ENCODE data around the gene TMEM143. TPM values are rescaled to one million over a fixed set of nuclear protein-coding genes. Genes with fewer than 3 reads are reported as not detected.
A peak's percentile ranks its signal among the peaks of the same experiment; 100 is the strongest.
"Not testable (repeated sequence)": the region's sequence is repeated elsewhere in the genome, so short reads cannot be mapped to it uniquely, and the experiment has no call there.

The TMEM143 gene
- total RNA-seq, 2 experiments from 2014 or later, result 15.5 to 16.6 TPM

GRCh38 chr19:48373567-48373966 lies 9.8 kb upstream of the TMEM143 start:
- Mint-ChIP-seq H3K4me3 (no peak overlapping the region), H3K9me3 (no peaks in the 10 kb centered on the region), H3K27me3 (no peaks in the 10 kb centered on the region), H3K27ac (no peak overlapping the region), H3K36me3 (no peaks in the 10 kb centered on the region), H3K4me1 (no peaks in the 10 kb centered on the region)
- DNase-seq, result no peak

GRCh38 chr19:48372904-48373303 lies 9.2 kb upstream of the TMEM143 start:
- DNase-seq, result no peak
- Mint-ChIP-seq H3K36me3 (no peaks in the 10 kb centered on the region), H3K4me1 (no peaks in the 10 kb centered on the region), H3K4me3 (no peak overlapping the region), H3K9me3 (no peaks in the 10 kb centered on the region), H3K27ac (no peak overlapping the region), H3K27me3 (no peaks in the 10 kb centered on the region)

GRCh38 chr19:48371771-48372170 lies 8.0 kb upstream of the TMEM143 start:
- DNase-seq, H3K4me3 Mint-ChIP-seq, H3K4me1 Mint-ChIP-seq, H3K9me3 Mint-ChIP-seq, H3K27me3 Mint-ChIP-seq, H3K36me3 Mint-ChIP-seq, H3K27ac Mint-ChIP-seq: not testable (repeated sequence)

- H3K9me3 Mint-ChIP-seq, result no peaks in the 10 kb centered on the region
- no peaks in the 10 kb centered on the region for H3K36me3 Mint-ChIP-seq
- H3K4me3 Mint-ChIP-seq, result no peak overlapping the region
- no peaks in the 10 kb centered on the region for H3K27me3 Mint-ChIP-seq
- DNase-seq, result no peak
- no peaks in the 10 kb centered on the region for H3K4me1 Mint-ChIP-seq
- no peak overlapping the region for H3K27ac Mint-ChIP-seq
Measured at GRCh38 chr19:48371367-48371766, 7.6 kb upstream of the TMEM143 start.

- H3K4me1 Mint-ChIP-seq, result no peaks in the 10 kb centered on the region
- H3K9me3 Mint-ChIP-seq, result no peaks in the 10 kb centered on the region
- no peaks in the 10 kb centered on the region for H3K27me3 Mint-ChIP-seq
- H3K27ac Mint-ChIP-seq, result no peak overlapping the region
- no peak overlapping the region for H3K4me3 Mint-ChIP-seq
- H3K36me3 Mint-ChIP-seq, result no peaks in the 10 kb centered on the region
- no peak for DNase-seq
Measured at GRCh38 chr19:48370955-48371354, 7.2 kb upstream of the TMEM143 start.

- no peak overlapping the region for H3K4me3 Mint-ChIP-seq
- H3K4me1 Mint-ChIP-seq, result peaks cover 6% of the 10 kb centered on the region
- no peaks in the 10 kb centered on the region for H3K9me3 Mint-ChIP-seq
- DNase-seq, result no peak
- H3K36me3 Mint-ChIP-seq, result peaks cover under 1% of the 10 kb centered on the region
- peaks cover under 1% of the 10 kb centered on the region for H3K27me3 Mint-ChIP-seq
- H3K27ac Mint-ChIP-seq, result no peak overlapping the region
Measured at GRCh38 chr19:48368936-48369335, 5.2 kb upstream of the TMEM143 start.

GRCh38 chr19:48367855-48368254 lies 4.1 kb upstream of the TMEM143 start:
- Mint-ChIP-seq H3K4me3 (no peak overlapping the region), H3K27me3 (peaks cover 4% of the 10 kb centered on the region), H3K36me3 (peaks cover 2% of the 10 kb centered on the region), H3K9me3 (no peaks in the 10 kb centered on the region), H3K27ac (no peak overlapping the region), H3K4me1 (peaks cover 10% of the 10 kb centered on the region)
- no peak for DNase-seq

- Mint-ChIP-seq H3K4me1 (peaks cover 14% of the 10 kb centered on the region), H3K36me3 (peaks cover 5% of the 10 kb centered on the region), H3K27me3 (peaks cover 4% of the 10 kb centered on the region), H3K4me3 (no peak overlapping the region), H3K27ac (no peak overlapping the region), H3K9me3 (no peaks in the 10 kb centered on the region)
- no peak for DNase-seq
Measured at GRCh38 chr19:48365602-48366001, 1.9 kb upstream of the TMEM143 start.

GRCh38 chr19:48364598-48365348 lies 1.0 kb upstream of the TMEM143 start:
- Mint-ChIP-seq H3K4me3 (peak overlapping the region; percentile 74), H3K36me3 (peaks cover 5% of the 10 kb centered on the region), H3K4me1 (peaks cover 14% of the 10 kb centered on the region), H3K9me3 (no peaks in the 10 kb centered on the region), H3K27ac (peak overlapping the region; percentile 93), H3K27me3 (peaks cover 4% of the 10 kb centered on the region)
- DNase-seq, result no peak

GRCh38 chr19:48363500-48363809 lies 285 bp downstream of the TMEM143 start:
- peak overlapping the region; percentile 93 for H3K27ac Mint-ChIP-seq
- H3K36me3 Mint-ChIP-seq, result peaks cover 7% of the 10 kb centered on the region
- DNase-seq, result no peak
- H3K27me3 Mint-ChIP-seq, result peaks cover 4% of the 10 kb centered on the region
- peaks cover 14% of the 10 kb centered on the region for H3K4me1 Mint-ChIP-seq
- H3K4me3 Mint-ChIP-seq, result peak overlapping the region; percentile 86
- H3K9me3 Mint-ChIP-seq, result no peaks in the 10 kb centered on the region

GRCh38 chr19:48362716-48363499 lies 832 bp downstream of the TMEM143 start:
- H3K27ac Mint-ChIP-seq, result peak overlapping the region; percentile 93
- peak; percentile 91 for DNase-seq
- peaks cover 14% of the 10 kb centered on the region for H3K4me1 Mint-ChIP-seq
- no peaks in the 10 kb centered on the region for H3K9me3 Mint-ChIP-seq
- H3K36me3 Mint-ChIP-seq, result peaks cover 7% of the 10 kb centered on the region
- H3K4me3 Mint-ChIP-seq, result peak overlapping the region; percentile 86
- H3K27me3 Mint-ChIP-seq, result peaks cover 4% of the 10 kb centered on the region

GRCh38 chr19:48361912-48362311 lies 1.8 kb downstream of the TMEM143 start:
- Mint-ChIP-seq H3K4me1 (peaks cover 15% of the 10 kb centered on the region), H3K4me3 (no peak overlapping the region), H3K27ac (no peak overlapping the region), H3K36me3 (peaks cover 7% of the 10 kb centered on the region), H3K9me3 (no peaks in the 10 kb centered on the region), H3K27me3 (peaks cover 4% of the 10 kb centered on the region)
- DNase-seq, result no peak

GRCh38 chr19:48359123-48359522 lies 4.6 kb downstream of the TMEM143 start:
- Mint-ChIP-seq H3K4me3 (no peak overlapping the region), H3K27ac (no peak overlapping the region), H3K27me3 (peaks cover 4% of the 10 kb centered on the region), H3K4me1 (peaks cover 9% of the 10 kb centered on the region), H3K9me3 (no peaks in the 10 kb centered on the region), H3K36me3 (peaks cover 7% of the 10 kb centered on the region)
- no peak for DNase-seq

- H3K4me1 Mint-ChIP-seq, result peaks cover 7% of the 10 kb centered on the region
- H3K4me3 Mint-ChIP-seq, result no peak overlapping the region
- no peak overlapping the region for H3K27ac Mint-ChIP-seq
- DNase-seq, result no peak
- H3K27me3 Mint-ChIP-seq, result no peaks in the 10 kb centered on the region
- peaks cover 5% of the 10 kb centered on the region for H3K36me3 Mint-ChIP-seq
- no peaks in the 10 kb centered on the region for H3K9me3 Mint-ChIP-seq
Measured at GRCh38 chr19:48355365-48355954, 8.3 kb downstream of the TMEM143 start.

- no peak for DNase-seq
- Mint-ChIP-seq H3K4me1 (peaks cover 7% of the 10 kb centered on the region), H3K27ac (no peak overlapping the region), H3K4me3 (no peak overlapping the region), H3K27me3 (no peaks in the 10 kb centered on the region), H3K9me3 (no peaks in the 10 kb centered on the region), H3K36me3 (peaks cover 3% of the 10 kb centered on the region)
Measured at GRCh38 chr19:48354332-48354992, 9.3 kb downstream of the TMEM143 start.

Data from activated naive CD8-positive, alpha-beta T cell treated with anti-CD3 and anti-CD28 coated beads for 36 hours (primary cell).